GM12873 (cell line): ENCODE measurements around the gene MON2.
A peak's percentile ranks its signal among the peaks of the same experiment; 100 is the strongest.

Experiments used
- TF ChIP-seq, protein P1 (sequence below): IDR thresholded peaks from 2 replicates; pipeline ENCODE4 v1.5.1; 2012; ENCODE audit warnings: low read depth, mild to moderate bottlenecking, moderate library complexity, low read length, control low read depth; ENCODE audit not compliant: insufficient read depth; ENCODE audit errors: missing control alignments

The MON2 gene

DNA sequence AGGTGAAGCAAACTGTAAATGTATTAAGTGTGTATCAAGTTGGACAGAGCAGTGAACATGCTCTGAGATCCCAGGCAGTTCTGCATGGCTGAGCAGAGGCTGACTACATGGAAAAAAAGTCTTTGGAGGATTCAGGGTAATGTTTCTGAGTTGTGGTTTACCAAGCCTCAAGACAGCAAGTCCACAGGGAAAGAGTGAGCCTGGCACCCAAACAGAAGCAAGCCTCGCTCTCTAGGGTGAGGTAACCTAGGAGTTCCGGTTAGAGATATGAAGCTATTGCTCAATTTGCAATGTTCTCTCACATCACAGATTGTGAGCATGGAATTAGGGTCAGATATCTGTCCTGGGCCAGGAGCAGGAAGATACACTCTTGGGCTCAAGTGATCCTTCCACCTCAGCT, 158.6 kb downstream of the MON2 start:
- TF ChIP-seq, protein P1, sequence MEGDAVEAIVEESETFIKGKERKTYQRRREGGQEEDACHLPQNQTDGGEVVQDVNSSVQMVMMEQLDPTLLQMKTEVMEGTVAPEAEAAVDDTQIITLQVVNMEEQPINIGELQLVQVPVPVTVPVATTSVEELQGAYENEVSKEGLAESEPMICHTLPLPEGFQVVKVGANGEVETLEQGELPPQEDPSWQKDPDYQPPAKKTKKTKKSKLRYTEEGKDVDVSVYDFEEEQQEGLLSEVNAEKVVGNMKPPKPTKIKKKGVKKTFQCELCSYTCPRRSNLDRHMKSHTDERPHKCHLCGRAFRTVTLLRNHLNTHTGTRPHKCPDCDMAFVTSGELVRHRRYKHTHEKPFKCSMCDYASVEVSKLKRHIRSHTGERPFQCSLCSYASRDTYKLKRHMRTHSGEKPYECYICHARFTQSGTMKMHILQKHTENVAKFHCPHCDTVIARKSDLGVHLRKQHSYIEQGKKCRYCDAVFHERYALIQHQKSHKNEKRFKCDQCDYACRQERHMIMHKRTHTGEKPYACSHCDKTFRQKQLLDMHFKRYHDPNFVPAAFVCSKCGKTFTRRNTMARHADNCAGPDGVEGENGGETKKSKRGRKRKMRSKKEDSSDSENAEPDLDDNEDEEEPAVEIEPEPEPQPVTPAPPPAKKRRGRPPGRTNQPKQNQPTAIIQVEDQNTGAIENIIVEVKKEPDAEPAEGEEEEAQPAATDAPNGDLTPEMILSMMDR: no peak

GRCh38 chr12:62627181-62627580, 160.6 kb downstream of the MON2 start:
- TF ChIP-seq, protein P1: no peak

- TF ChIP-seq, protein P1: no peak
These were observed 162.8 kb downstream of the MON2 start for GRCh38 chr12:62629413-62629812.

DNA sequence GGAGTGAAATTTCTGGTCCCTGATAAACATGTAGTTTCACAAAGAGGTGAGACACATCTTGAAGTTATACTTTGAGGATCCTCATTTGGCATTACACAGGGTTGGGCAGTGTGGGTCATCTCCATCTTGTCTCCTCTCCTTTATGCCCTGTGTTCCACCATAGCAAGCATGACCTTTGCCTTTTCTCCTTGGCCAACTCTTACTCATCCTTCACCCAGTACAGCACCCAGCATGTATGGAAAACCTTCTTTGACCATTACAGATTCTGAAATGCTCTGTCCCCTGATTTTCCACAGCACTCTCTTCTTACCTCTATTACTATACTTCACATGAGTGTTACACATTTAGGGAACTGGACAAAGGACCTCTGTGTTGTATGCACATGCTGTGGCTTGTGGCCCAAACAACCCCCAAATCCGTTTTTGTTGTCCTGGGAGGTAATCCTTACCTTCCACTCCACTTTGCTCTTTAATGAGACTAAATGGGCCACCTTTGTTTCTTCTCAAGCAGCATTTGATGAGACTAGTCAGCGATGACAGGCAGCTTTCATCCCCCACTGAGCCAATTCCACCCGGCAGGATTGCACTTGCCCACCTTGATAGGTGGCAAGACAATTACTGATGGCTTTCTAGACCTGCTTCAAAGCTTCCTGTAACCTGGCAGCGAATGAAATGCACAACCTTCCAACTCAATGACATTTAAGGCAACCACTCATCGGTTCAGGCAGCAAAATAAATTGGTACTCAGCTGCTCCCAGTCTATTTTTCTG, 163.5 kb downstream of the MON2 start:
- TF ChIP-seq, protein P1: no peak

- TF ChIP-seq, protein P1: peak; percentile 30
These were observed 165.1 kb downstream of the MON2 start for GRCh38 chr12:62631471-62632410.

DNA sequence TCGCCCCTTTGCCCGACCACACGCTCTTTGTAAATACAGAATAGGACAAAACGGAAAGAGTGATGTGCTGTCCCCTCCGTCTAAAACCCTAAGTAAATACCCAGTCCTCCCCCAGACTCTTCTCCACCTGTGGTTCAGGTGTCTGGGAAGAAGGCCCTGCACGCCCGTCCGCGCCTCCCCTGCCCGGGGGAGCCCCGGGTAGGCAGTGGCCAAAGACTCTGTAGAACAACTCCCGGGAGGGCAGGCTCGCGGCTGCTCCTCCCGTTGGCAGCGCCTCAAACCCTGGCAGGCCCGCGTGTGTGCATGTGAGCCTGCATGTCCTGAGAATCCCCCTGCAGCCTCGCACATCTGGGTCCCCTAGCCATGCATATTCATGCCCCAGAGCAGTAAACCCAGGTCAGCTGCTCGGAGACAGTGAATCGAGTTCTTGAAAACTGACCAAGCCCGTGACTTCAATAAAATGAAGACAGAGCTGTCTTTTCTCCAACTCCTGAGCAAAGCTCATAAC, 165.8 kb downstream of the MON2 start:
- TF ChIP-seq, protein P1: no peak

GRCh38 chr12:62635649-62636048, 169.0 kb downstream of the MON2 start:
- TF ChIP-seq, protein P1: no peak
